Osteoblast (primary cell): ENCODE results near the gene B4GALNT2. TPM values are rescaled to one million over a fixed set of nuclear protein-coding genes. Genes with fewer than 3 reads are reported as not detected.

Experiments used
- DNase-seq: peaks from one replicate; pipeline ENCODE4 v3.0.0; 2011; ENCODE audit warnings: low spot score, mixed read lengths; ENCODE audit not compliant: insufficient read length; ENCODE audit errors: missing footprints
- H2AFZ ChIP-seq: 2 replicates; pipeline ENCODE4 v1.6.0; 2011; ENCODE audit warnings: mild to moderate bottlenecking, low read length
- H3K27ac ChIP-seq: 2 replicates; pipeline ENCODE4 v1.5.1; 2011; ENCODE audit warnings: mild to moderate bottlenecking, low read depth, low read length, moderate library complexity
- H3K27me3 ChIP-seq: 2 replicates; pipeline ENCODE4 v1.6.0; 2012; ENCODE audit warnings: mild to moderate bottlenecking, control low read depth, inconsistent platforms, low read length, moderate library complexity; ENCODE audit not compliant: insufficient read depth
- H3K36me3 ChIP-seq: 2 replicates; pipeline ENCODE4 v1.5.1; 2011; ENCODE audit warnings: mild to moderate bottlenecking, low read length, control low read depth, moderate library complexity; ENCODE audit not compliant: insufficient read depth
- H3K4me1 ChIP-seq: 2 replicates; pipeline ENCODE4 v1.5.1; 2011; ENCODE audit warnings: mild to moderate bottlenecking, low read length, control low read depth, moderate library complexity; ENCODE audit not compliant: insufficient read depth
- H3K4me2 ChIP-seq: 2 replicates; pipeline ENCODE4 v1.6.0; 2011; ENCODE audit warnings: mild to moderate bottlenecking, low read length; ENCODE audit not compliant: insufficient read depth
- H3K4me3 ChIP-seq: fragments of 200-600 bp; sonication (generic); 3 replicates; pipeline ENCODE4 v1.5.1; 2012; ENCODE audit warnings: mild to moderate bottlenecking, low read length, inconsistent platforms; ENCODE audit not compliant: insufficient read depth
- H3K79me2 ChIP-seq: 2 replicates; pipeline ENCODE4 v1.6.0; 2012; ENCODE audit warnings: mild to moderate bottlenecking, low read length, control low read depth, inconsistent platforms; ENCODE audit not compliant: insufficient read depth
- H3K9me3 ChIP-seq: 2 replicates; pipeline ENCODE4 v1.5.1; 2011; ENCODE audit warnings: low read depth, low read length, control low read depth
- H4K20me1 ChIP-seq: 2 replicates; pipeline ENCODE4 v1.6.0; 2012; ENCODE audit warnings: mild to moderate bottlenecking, low read length, control low read depth; ENCODE audit not compliant: insufficient read depth
- CTCF ChIP-seq: IDR thresholded peaks from 2 replicates; pipeline ENCODE4 v1.5.1; 2011; ENCODE audit warnings: mild to moderate bottlenecking, low read depth, low read length, moderate library complexity; ENCODE audit errors: extremely low read depth
- total RNA-seq: library from RNA; depleted of rRNA; stranded (reverse); fragments of >200 nt; gene quantifications from 2 replicates; pipeline ENCODE4 v1.2.3, GENCODE V29; 2012

Gene B4GALNT2
- total RNA-seq, 1 donor: under 0.01 TPM

GRCh38 chr17:49216953-49217650, 84.5 kb downstream of the B4GALNT2 start:
- no peaks in the 10 kb centered on the region for H3K4me1 ChIP-seq
- no peaks in the 10 kb centered on the region for H4K20me1 ChIP-seq
- H3K4me3 ChIP-seq: no peak overlapping the region
- no peaks in the 10 kb centered on the region for H3K79me2 ChIP-seq
- H3K36me3 ChIP-seq: no peaks in the 10 kb centered on the region
- H3K4me2 ChIP-seq: no peak overlapping the region
- no peaks in the 10 kb centered on the region for H3K9me3 ChIP-seq
- H2AFZ ChIP-seq: no peak overlapping the region
- peak; percentile 90 for DNase-seq
- no peak overlapping the region for H3K27ac ChIP-seq
- H3K27me3 ChIP-seq: peaks cover 4% of the 10 kb centered on the region
- no peak for TF ChIP-seq CTCF

- H4K20me1 ChIP-seq: no peaks in the 10 kb centered on the region
- H3K79me2 ChIP-seq: no peaks in the 10 kb centered on the region
- peak; percentile 82 for DNase-seq
- H3K9me3 ChIP-seq: no peaks in the 10 kb centered on the region
- H3K27me3 ChIP-seq: peaks cover 8% of the 10 kb centered on the region
- H3K4me1 ChIP-seq: no peaks in the 10 kb centered on the region
- no peaks in the 10 kb centered on the region for H3K36me3 ChIP-seq
- TF ChIP-seq CTCF: no peak
- no peak overlapping the region for H3K4me2 ChIP-seq
- no peak overlapping the region for H3K27ac ChIP-seq
- no peak overlapping the region for H2AFZ ChIP-seq
- H3K4me3 ChIP-seq: no peak overlapping the region
Observed at GRCh38 chr17:49217651-49218413, 85.3 kb downstream of the B4GALNT2 start.

- H2AFZ ChIP-seq: no peak overlapping the region
- H3K4me1 ChIP-seq: no peaks in the 10 kb centered on the region
- peak; percentile 89 for DNase-seq
- peak; percentile 13 for TF ChIP-seq CTCF
- H3K79me2 ChIP-seq: no peaks in the 10 kb centered on the region
- peaks cover 21% of the 10 kb centered on the region for H3K27me3 ChIP-seq
- H3K4me2 ChIP-seq: no peak overlapping the region
- no peaks in the 10 kb centered on the region for H4K20me1 ChIP-seq
- no peaks in the 10 kb centered on the region for H3K9me3 ChIP-seq
- no peak overlapping the region for H3K4me3 ChIP-seq
- no peaks in the 10 kb centered on the region for H3K36me3 ChIP-seq
- H3K27ac ChIP-seq: no peak overlapping the region
Observed at GRCh38 chr17:49218941-49219913, 86.7 kb downstream of the B4GALNT2 start.
